Measurements from ENCODE around the gene PEX6. TPM values are rescaled to one million over a fixed set of nuclear protein-coding genes. Genes with fewer than 3 reads are reported as not detected.

PEX6 gene
- total RNA-seq, 2 donors from 2014 or later, result 15.0 to 25.6 TPM

Other genes with a start within 250 kb of the PEX6 start
- 10 to 100 TPM; 12.2 to 13.0 TPM for gene TBCC, start 233.1 kb downstream of the PEX6 start, total RNA-seq
- 10 to 100 TPM; 10.0 to 10.7 TPM for gene BICRAL, start 197.1 kb downstream of the PEX6 start, total RNA-seq
- gene RPL7L1, start 99.6 kb downstream of the PEX6 start, total RNA-seq, result 10 to 100 TPM; 50.8 to 60.8 TPM
- not detected for gene PTCRA, start 63.1 kb downstream of the PEX6 start, total RNA-seq
- 10 to 100 TPM; 19.1 to 28.4 TPM for gene CNPY3, start 49.7 kb downstream of the PEX6 start, total RNA-seq
- under 1 TPM; 0.41 to 0.63 TPM for gene GNMT, start 18.4 kb downstream of the PEX6 start, total RNA-seq
- gene PPP2R5D, start 5.4 kb upstream of the PEX6 start, total RNA-seq, result 10 to 100 TPM; 25.2 to 30.2 TPM
- gene MEA1, start 34.8 kb upstream of the PEX6 start, total RNA-seq, result 10 to 100 TPM; 31.9 to 37.6 TPM
- 100 to 1,000 TPM in 1 of 2 donors, 10 to 100 TPM in 1; 81.5 to 113 TPM for gene KLHDC3, start 35.1 kb upstream of the PEX6 start, total RNA-seq
- 10 to 100 TPM; 24.7 to 37.0 TPM for gene RRP36, start 42.4 kb upstream of the PEX6 start, total RNA-seq
- 10 to 100 TPM in 1 of 2 donors, 1 to 10 TPM in 1; 7.6 to 10.8 TPM for gene CUL7, start 74.7 kb upstream of the PEX6 start, total RNA-seq
- gene MRPL2, start 80.3 kb upstream of the PEX6 start, total RNA-seq, result 10 to 100 TPM; 76.3 to 97.1 TPM
- 10 to 100 TPM; 37.0 to 37.5 TPM for gene KLC4, start 80.5 kb upstream of the PEX6 start, total RNA-seq
- 1 to 10 TPM; 6.6 to 7.8 TPM for gene PTK7, start 97.1 kb upstream of the PEX6 start, total RNA-seq
- 10 to 100 TPM; 68.0 to 92.0 TPM for gene SRF, start 192.1 kb upstream of the PEX6 start, total RNA-seq
- 10 to 100 TPM; 14.6 to 17.4 TPM for gene CUL9, start 203.0 kb upstream of the PEX6 start, total RNA-seq